Body of pancreas (tissue), 4 donors: ENCODE results near the gene TSHZ2. TPM values are rescaled to one million over a fixed set of nuclear protein-coding genes. Genes with fewer than 3 reads are reported as not detected.

Source experiments
- ATAC-seq: fragments of 150-250 bp; one replicate; pipeline ENCODE4 v1.9.1; 2016
- DNase-seq, 4 donors: peaks; one replicate each; pipeline ENCODE4 v3.0.0-alpha.2; 2019
- H3K27ac ChIP-seq, 4 donors: fragments of 200-600 bp; sonication (generic); 1 replicate in 3 of 4; 2 replicates in 1 of 4; pipeline versions ENCODE4 v1.5.1 to v1.6.1; 2016 to 2019; ENCODE audit warnings: mild to moderate bottlenecking in 1 of 4, mixed read lengths in 1 of 4, moderate library complexity in 1 of 4
- H3K27me3 ChIP-seq, 2 donors: fragments of 200-600 bp; sonication (generic); one replicate each; pipeline ENCODE4 v1.6.0; 2016; ENCODE audit warnings: mild to moderate bottlenecking in 1 of 2
- H3K36me3 ChIP-seq, 2 donors: fragments of 200-600 bp; sonication (generic); replicated peaks in 1 of 2; 2 replicates each; pipeline ENCODE4 v1.5.1; 2016; ENCODE audit warnings: low read depth in 2 of 2; ENCODE audit not compliant: insufficient read depth in 1 of 2
- H3K4me1 ChIP-seq: fragments of 200-600 bp; sonication (generic); one replicate; pipeline ENCODE4 v1.6.0; 2016
- H3K4me3 ChIP-seq, 2 donors: fragments of 200-600 bp; sonication (generic); 1 replicate in 1 of 2; 2 replicates in 1 of 2; pipeline ENCODE4 v1.5.1; 2016 to 2019
- H3K9me3 ChIP-seq, 3 donors: fragments of 200-600 bp; sonication (generic); 1 replicate in 2 of 3; 2 replicates in 1 of 3; pipeline ENCODE4 v1.5.1; 2016
- CTCF ChIP-seq, 7 experiments: fragments of 450-650 bp in 4 of 7; fragments of 200-600 bp in 3 of 7; sonication (generic) in 3 of 7; IDR thresholded peaks; one replicate each; pipeline ENCODE4 v1.5.1; 2016 to 2019; ENCODE audit warnings: antibody characterized with exemption in 7 of 7
- POLR2A ChIP-seq, 3 donors: fragments of 450-650 bp; IDR thresholded peaks; one replicate each; pipeline ENCODE4 v1.6.1; 2016; ENCODE audit warnings: antibody characterized with exemption in 3 of 3, mild to moderate bottlenecking in 2 of 3
- WGBS, 2 donors: methylation state at CpG; one replicate each; pipeline ENCODE4 v1.1.5; 2017; 5-methylcytosine and 5-hydroxymethylcytosine counted together
- intact Hi-C: fragments of 100-400 bp; cut with DNase I; formaldehyde crosslinking; loops from one replicate; pipeline ENCODE4 v1.15.1; 2023
- total RNA-seq, 2 donors: library from RNA; depleted of rRNA; stranded (reverse); fragments of >200 nt; gene quantifications; one replicate each; pipeline ENCODE4 v1.1.0, GENCODE V29; 2016

Gene TSHZ2
- total RNA-seq, 2 donors from 2014 or later = 6.0 to 9.6 TPM

- Histone ChIP-seq H3K4me1 (no peaks in the 10 kb centered on the region), H3K36me3 (no peaks in the 10 kb centered on the region), H3K27me3 (no peaks in the 10 kb centered on the region), H3K9me3 (no peaks in the 10 kb centered on the region), H3K27ac (peak overlapping the region in 2 of 4 donors; percentile 30 to 65), H3K4me3 (no peak overlapping the region)
- ATAC-seq (no peak), DNase-seq (no peak)
- intact Hi-C loops = no loop called here
- TF ChIP-seq CTCF (IDR thresholded peaks at IDR 0.05) (no peak), POLR2A (IDR thresholded peaks at IDR 0.05) (no peak)
- WGBS, 2 donors = 80 to 82% methylated on average over 4 of the region's 4 CpGs
Observed at GRCh38 chr20:53161473-53161872, 189.3 kb downstream of the TSHZ2 start.

GRCh38 chr20:53162251-53162835 is 190.2 kb downstream of the TSHZ2 start:
- H3K4me1 ChIP-seq = no peaks in the 10 kb centered on the region
- no peaks in the 10 kb centered on the region for H3K27me3 ChIP-seq
- peak overlapping the region in 3 of 4 donors; percentile 10 to 65 (median 30) for H3K27ac ChIP-seq
- ATAC-seq (peak; percentile 85), DNase-seq (peak; percentile 19 to 28 (median 23))
- 30 to 36% methylated on average over 13 of the region's 13 CpGs for WGBS, 2 donors
- TF ChIP-seq POLR2A (IDR thresholded peaks at IDR 0.05) = peak in 1 of 3 donors; percentile 11
- TF ChIP-seq CTCF (IDR thresholded peaks at IDR 0.05) = peak in 4 of 7 experiments; percentile 26 to 45 (median 32)
- intact Hi-C loops = no loop called here
- H3K4me3 ChIP-seq = no peak overlapping the region
- H3K9me3 ChIP-seq = no peaks in the 10 kb centered on the region
- no peaks in the 10 kb centered on the region for H3K36me3 ChIP-seq

GRCh38 chr20:53163486-53163885 is 191.3 kb downstream of the TSHZ2 start:
- TF ChIP-seq CTCF (IDR thresholded peaks at IDR 0.05) (no peak), POLR2A (IDR thresholded peaks at IDR 0.05) (no peak)
- H3K27ac ChIP-seq = no peak overlapping the region
- H3K27me3 ChIP-seq = no peaks in the 10 kb centered on the region
- H3K4me1 ChIP-seq = no peaks in the 10 kb centered on the region
- ATAC-seq (no peak), DNase-seq (peak in 1 of 4 donors; percentile 3)
- intact Hi-C loops = no loop called here
- H3K9me3 ChIP-seq = no peaks in the 10 kb centered on the region
- no peaks in the 10 kb centered on the region for H3K36me3 ChIP-seq
- WGBS, 2 donors = 63 to 76% methylated on average over 3 of the region's 3 CpGs
- no peak overlapping the region for H3K4me3 ChIP-seq

- H3K9me3 ChIP-seq = no peaks in the 10 kb centered on the region
- DNase-seq = no peak
- TF ChIP-seq CTCF (IDR thresholded peaks at IDR 0.05) = no peak
- no peak overlapping the region for H3K27ac ChIP-seq
- no peaks in the 10 kb centered on the region for H3K27me3 ChIP-seq
- no peaks in the 10 kb centered on the region for H3K4me1 ChIP-seq
- intact Hi-C loops = no loop called here
- no peaks in the 10 kb centered on the region for H3K36me3 ChIP-seq
- ATAC-seq = no peak
- no peak overlapping the region for H3K4me3 ChIP-seq
Observed at GRCh38 chr20:53164072-53164471, 191.9 kb downstream of the TSHZ2 start.

- Histone ChIP-seq H3K27me3 (no peaks in the 10 kb centered on the region), H3K36me3 (no peaks in the 10 kb centered on the region), H3K4me3 (no peak overlapping the region), H3K4me1 (no peaks in the 10 kb centered on the region), H3K27ac (no peak overlapping the region), H3K9me3 (no peaks in the 10 kb centered on the region)
- no peak for DNase-seq
- intact Hi-C loops = no loop called here
- 84 to 88% methylated on average over 4 of the region's 4 CpGs for WGBS, 2 donors
- no peak for ATAC-seq
- no peak for TF ChIP-seq POLR2A (IDR thresholded peaks at IDR 0.05)
- no peak for TF ChIP-seq CTCF (IDR thresholded peaks at IDR 0.05)
Observed at GRCh38 chr20:53165452-53165851, 193.3 kb downstream of the TSHZ2 start.
